Measurements from ENCODE around the gene TMEM221. TPM values are rescaled to one million over a fixed set of nuclear protein-coding genes. Genes with fewer than 3 reads are reported as not detected.

Gene TMEM221
- total and polyA plus RNA-seq, 9 of the 15 experiments (the other 6 are each of a cell fraction or from before 2014, with no cell fraction given): 0.06 to 0.35 TPM; not detected in 7

DNA sequence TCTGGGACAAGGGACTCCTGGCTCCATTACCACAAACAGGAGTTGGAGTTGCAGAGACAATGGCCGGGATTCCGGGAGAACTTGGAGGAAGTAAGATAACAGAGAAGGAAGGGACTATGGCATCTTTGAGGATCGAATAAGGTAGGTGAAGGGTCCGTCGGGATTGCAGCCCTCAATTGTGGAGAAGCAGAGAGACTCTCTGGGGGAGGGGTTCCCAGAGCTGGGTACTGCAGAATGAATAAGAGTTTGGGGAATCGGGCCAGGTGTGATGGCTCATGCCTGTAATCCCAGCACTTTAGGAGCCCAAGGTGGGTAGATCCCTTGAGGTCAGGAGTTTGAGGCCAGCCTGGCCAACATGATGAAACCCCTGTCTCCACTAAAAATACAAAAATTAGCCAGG lies 46.8 kb downstream of the TMEM221 start:
- 0 out of 2 replicates have a peak, but pooled peaks cover 3% of the 10 kb centered on the region for H4K20me1 ChIP-seq (replicated peaks; ENCODE audit: control insufficient read depth, insufficient read depth, low read length)
- no peaks in the 10 kb centered on the region for H3K9me1 ChIP-seq (ENCODE audit: control insufficient read depth, insufficient read depth, low read length)
- no TSS peak for BruUV-seq (replicated peaks)
- H3K36me3 ChIP-seq (ENCODE audit: control insufficient read depth, insufficient read depth, low read length): peaks cover 43% of the 10 kb centered on the region; the same call in 2 of the 3 replicates
- intact Hi-C loops (cut with micrococcal nuclease): no loop called here
- no peak overlapping the region for H3K4me2 ChIP-seq (ENCODE audit: insufficient read depth, low read length)
- no peak overlapping the region for H3K27ac ChIP-seq (ENCODE audit: extremely low read depth, low read depth, low read length)
- no peak overlapping the region for H2AFZ ChIP-seq (ENCODE audit: low read depth, low read length)
- 97% methylated on average over 6 of the region's 6 CpGs for WGBS (ENCODE audit: insufficient coverage, low coverage, missing lambda C conversion rate)
- H3K79me2 ChIP-seq (ENCODE audit: control insufficient read depth, insufficient read depth, low read length): peaks cover 47% of the 10 kb centered on the region
- H3K4me1 ChIP-seq (replicated peaks in 1 of 2; ENCODE audit: control insufficient read depth in 2 of 2, insufficient read depth in 2 of 2, low read length in 2 of 2): peaks cover 17 to 42% of the 10 kb centered on the region in 2 experiments; a peak in 4 of 5 replicates
- POLR2A ChIA-PET: interaction anchor here (0.5 to 0.9 kb wide), 3 partner anchors 10 to 329 kb away, joined by 3 read pairs; no protein-coding TSS in a partner anchor
- DNase-seq (ENCODE audit: extremely low read depth in 1 of 4, low spot score in 3 of 4) (no peak), ATAC-seq (no peak), FAIRE-seq (no peak)
- no peak overlapping the region for H3K9ac ChIP-seq (ENCODE audit: insufficient read depth in 1 of 2, low read depth in 2 of 2, low read length in 2 of 2)
- TF ChIP-seq MCM2 (IDR thresholded peaks at IDR 0.05; ENCODE audit: low read depth): no peak
- TF ChIP-seq, protein P1, sequence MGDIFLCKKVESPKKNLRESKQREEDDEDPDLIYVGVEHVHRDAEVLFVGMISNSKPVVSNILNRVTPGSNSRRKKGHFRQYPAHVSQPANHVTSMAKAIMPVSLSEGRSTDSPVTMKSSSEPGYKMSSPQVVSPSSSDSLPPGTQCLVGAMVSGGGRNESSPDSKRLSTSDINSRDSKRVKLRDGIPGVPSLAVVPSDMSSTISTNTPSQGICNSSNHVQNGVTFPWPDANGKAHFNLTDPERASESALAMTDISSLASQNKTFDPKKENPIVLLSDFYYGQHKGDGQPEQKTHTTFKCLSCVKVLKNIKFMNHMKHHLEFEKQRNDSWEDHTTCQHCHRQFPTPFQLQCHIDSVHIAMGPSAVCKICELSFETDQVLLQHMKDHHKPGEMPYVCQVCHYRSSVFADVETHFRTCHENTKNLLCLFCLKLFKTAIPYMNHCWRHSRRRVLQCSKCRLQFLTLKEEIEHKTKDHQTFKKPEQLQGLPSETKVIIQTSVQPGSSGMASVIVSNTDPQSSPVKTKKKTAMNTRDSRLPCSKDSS (IDR thresholded peaks at IDR 0.05; ENCODE audit: low read depth, partially characterized antibody): no peak
- TF ChIP-seq, protein P2, sequence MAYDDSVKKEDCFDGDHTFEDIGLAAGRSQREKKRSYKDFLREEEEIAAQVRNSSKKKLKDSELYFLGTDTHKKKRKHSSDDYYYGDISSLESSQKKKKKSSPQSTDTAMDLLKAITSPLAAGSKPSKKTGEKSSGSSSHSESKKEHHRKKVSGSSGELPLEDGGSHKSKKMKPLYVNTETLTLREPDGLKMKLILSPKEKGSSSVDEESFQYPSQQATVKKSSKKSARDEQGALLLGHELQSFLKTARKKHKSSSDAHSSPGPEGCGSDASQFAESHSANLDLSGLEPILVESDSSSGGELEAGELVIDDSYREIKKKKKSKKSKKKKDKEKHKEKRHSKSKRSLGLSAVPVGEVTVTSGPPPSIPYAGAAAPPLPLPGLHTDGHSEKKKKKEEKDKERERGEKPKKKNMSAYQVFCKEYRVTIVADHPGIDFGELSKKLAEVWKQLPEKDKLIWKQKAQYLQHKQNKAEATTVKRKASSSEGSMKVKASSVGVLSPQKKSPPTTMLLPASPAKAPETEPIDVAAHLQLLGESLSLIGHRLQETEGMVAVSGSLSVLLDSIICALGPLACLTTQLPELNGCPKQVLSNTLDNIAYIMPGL (CRISPR knock-in tag; IDR thresholded peaks at IDR 0.05): no peak
- TF ChIP-seq ZNF239 (CRISPR knock-in tag; IDR thresholded peaks at IDR 0.05): no peak
- TF ChIP-seq ZNF79 (CRISPR knock-in tag; IDR thresholded peaks at IDR 0.05; ENCODE audit: low read depth): no peak
- TF ChIP-seq ZNF121 (CRISPR knock-in tag; conservative IDR thresholded peaks at IDR 0.05): no peak
- no peak for TF ChIP-seq ETV1 (tag; conservative IDR thresholded peaks at IDR 0.05; ENCODE audit: low read depth)
- TF ChIP-seq HNRNPK (IDR thresholded peaks at IDR 0.05; ENCODE audit: low read depth, low read length, poor library complexity, severe bottlenecking): no peak
- TF ChIP-seq ZNF324 (CRISPR knock-in tag; IDR thresholded peaks at IDR 0.05): no peak
- TF ChIP-seq ZEB2 (IDR thresholded peaks at IDR 0.05): no peak
- TF ChIP-seq, protein P3, sequence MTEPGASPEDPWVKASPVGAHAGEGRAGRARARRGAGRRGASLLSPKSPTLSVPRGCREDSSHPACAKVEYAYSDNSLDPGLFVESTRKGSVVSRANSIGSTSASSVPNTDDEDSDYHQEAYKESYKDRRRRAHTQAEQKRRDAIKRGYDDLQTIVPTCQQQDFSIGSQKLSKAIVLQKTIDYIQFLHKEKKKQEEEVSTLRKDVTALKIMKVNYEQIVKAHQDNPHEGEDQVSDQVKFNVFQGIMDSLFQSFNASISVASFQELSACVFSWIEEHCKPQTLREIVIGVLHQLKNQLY (CRISPR knock-in tag; conservative IDR thresholded peaks at IDR 0.05): no peak
- in situ Hi-C loops (cut with MboI): no loop called here
- no peaks in the 10 kb centered on the region for H3K27me3 ChIP-seq (ENCODE audit: control insufficient read depth in 2 of 2, insufficient read depth in 2 of 2, low read length in 2 of 2)
- no peak overlapping the region for H3K4me3 ChIP-seq
- CTCF ChIA-PET (ENCODE audit: low intra/inter-chr PET ratio): no interaction called here
- no peaks in the 10 kb centered on the region for H3K9me3 ChIP-seq (replicated peaks; ENCODE audit: control insufficient read depth, insufficient read depth, low read depth, low read length)

Measured in K562 (cell line).